Epithelial cell of proximal tubule (primary cell): ENCODE results near the gene TXNDC2. TPM values are rescaled to one million over a fixed set of nuclear protein-coding genes. Genes with fewer than 3 reads are reported as not detected.
"Not testable (repeated sequence)": the region's sequence is repeated elsewhere in the genome, so short reads cannot be mapped to it uniquely, and the experiment has no call there.

Experiments
- DNase-seq: peaks from one replicate; pipeline ENCODE4 v3.0.0-alpha.2; 2011; ENCODE audit warnings: low read depth
- H3K4me3 ChIP-seq: 2 replicates; pipeline ENCODE4 v1.5.1; 2011; ENCODE audit warnings: low read depth, mild to moderate bottlenecking, low read length
- total RNA-seq: library from RNA; depleted of rRNA; stranded (reverse); fragments of >200 nt; gene quantifications from 2 replicates; pipeline ENCODE4 v1.2.3, GENCODE V29; 2015
- TF ChIP-seq, protein P1 (sequence below): conservative IDR thresholded peaks from 2 replicates; pipeline ENCODE4 v1.5.1; 2012; ENCODE audit warnings: low read depth, mild to moderate bottlenecking, low read length

TXNDC2 gene
- total RNA-seq, 1 donor from 2014 or later: not detected

DNA sequence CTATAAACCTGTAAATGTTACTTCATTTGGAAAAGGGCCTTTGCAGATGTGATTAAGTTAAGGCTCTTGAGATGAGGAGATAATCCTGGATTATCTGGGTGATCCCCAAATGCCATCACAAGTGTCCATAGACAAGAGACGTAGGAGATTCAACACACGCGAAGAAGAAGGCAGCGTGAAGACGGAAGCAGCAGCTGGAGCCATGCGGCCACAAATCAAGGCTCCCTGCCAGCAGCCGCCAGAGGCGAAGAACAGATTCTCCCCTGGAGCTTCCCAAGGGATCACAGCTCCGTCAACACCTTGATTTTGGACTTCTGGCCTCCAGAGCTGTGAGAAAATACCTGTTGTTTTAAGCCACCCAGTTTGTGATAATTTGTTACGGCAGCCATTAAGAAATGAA lies 17.1 kb downstream of the TXNDC2 start:
- DNase-seq: no peak
- TF ChIP-seq, protein P1, sequence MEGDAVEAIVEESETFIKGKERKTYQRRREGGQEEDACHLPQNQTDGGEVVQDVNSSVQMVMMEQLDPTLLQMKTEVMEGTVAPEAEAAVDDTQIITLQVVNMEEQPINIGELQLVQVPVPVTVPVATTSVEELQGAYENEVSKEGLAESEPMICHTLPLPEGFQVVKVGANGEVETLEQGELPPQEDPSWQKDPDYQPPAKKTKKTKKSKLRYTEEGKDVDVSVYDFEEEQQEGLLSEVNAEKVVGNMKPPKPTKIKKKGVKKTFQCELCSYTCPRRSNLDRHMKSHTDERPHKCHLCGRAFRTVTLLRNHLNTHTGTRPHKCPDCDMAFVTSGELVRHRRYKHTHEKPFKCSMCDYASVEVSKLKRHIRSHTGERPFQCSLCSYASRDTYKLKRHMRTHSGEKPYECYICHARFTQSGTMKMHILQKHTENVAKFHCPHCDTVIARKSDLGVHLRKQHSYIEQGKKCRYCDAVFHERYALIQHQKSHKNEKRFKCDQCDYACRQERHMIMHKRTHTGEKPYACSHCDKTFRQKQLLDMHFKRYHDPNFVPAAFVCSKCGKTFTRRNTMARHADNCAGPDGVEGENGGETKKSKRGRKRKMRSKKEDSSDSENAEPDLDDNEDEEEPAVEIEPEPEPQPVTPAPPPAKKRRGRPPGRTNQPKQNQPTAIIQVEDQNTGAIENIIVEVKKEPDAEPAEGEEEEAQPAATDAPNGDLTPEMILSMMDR: no peak
- no peak overlapping the region for H3K4me3 ChIP-seq

DNA sequence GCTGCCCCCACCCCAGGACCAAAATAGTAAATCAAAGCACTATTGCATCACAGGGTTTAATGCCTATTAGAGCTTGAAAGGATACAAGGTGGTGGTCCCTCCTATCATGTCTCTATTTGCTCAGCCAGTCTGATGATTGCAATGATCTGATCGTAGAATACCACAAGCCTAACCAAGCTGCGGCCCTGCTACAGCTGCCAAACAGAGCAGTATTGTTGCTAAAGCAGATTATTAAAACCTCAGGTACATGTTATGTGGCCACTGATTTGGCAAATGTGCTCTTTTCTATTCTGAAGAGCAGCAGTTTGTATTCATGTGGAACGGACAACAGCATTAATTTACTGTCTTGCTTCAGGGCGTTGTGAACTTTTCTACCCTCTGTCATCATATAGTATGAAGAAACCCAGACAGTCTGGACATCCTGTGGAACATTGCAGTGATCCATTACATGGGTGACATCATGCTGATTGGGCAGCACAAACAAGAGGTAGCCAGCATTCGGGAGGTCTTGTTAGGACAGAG lies 19.7 kb downstream of the TXNDC2 start:
- DNase-seq: peak; percentile 57
- TF ChIP-seq, protein P1: no peak
- no peak overlapping the region for H3K4me3 ChIP-seq

DNA sequence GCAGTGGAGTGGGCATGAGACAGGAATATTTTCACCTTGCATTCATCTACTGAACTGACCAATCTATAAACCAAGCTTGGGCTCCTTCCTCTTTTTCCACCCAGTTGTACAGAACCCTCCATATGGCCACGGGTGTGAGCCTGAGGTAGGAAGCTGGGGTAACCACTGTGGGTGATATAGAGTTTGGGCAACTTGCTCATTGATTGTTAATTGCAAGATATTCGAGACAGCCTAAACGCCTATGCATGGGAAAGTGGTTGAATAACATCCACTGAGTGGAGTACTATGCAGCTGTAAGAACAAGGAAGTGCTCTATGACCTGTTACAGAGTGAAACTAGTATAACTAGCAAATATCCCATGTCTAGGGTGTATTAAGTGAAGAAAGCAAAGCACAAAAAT lies 20.7 kb downstream of the TXNDC2 start:
- TF ChIP-seq, protein P1: no peak
- no peak overlapping the region for H3K4me3 ChIP-seq
- no peak for DNase-seq

DNA sequence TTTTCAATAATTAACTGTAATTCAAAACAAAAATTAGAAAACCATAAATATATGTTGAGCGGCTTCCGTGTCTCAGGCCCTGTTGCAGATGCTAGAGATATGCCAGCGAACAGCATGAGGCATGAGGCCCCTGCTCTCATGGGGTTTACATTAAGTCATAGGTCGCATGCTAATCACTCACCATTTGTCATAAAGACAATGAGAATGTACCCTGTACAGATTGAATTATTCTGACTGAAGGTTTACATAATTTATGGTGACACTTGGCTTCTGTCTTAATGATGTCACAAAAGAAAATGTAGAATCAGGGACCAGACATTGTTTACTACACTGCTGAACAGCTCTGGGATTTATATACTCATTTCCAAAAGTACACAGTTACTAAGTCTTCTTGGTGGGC lies 22.1 kb downstream of the TXNDC2 start:
- no peak overlapping the region for H3K4me3 ChIP-seq
- DNase-seq: no peak
- TF ChIP-seq, protein P1: no peak

DNA sequence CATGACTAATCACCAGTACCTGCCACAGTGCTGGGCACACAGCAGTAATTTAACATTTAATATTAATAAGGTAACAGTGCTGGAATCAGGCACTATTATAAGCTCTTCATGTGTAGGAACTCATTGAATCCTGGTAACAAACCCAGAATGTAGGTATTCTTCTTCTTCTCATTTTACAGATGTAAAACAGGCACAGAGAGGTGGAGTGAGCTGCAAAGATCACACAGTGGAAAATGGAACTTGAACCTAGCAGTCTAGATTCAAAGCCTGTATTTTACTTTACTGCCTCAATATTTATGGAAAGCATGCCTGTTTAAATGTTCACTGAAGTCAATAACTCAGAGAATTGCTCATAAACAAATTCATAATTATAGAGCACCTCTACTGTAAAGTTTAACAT lies 24.3 kb downstream of the TXNDC2 start:
- TF ChIP-seq, protein P1: no peak
- H3K4me3 ChIP-seq: no peak overlapping the region
- DNase-seq: no peak

DNA sequence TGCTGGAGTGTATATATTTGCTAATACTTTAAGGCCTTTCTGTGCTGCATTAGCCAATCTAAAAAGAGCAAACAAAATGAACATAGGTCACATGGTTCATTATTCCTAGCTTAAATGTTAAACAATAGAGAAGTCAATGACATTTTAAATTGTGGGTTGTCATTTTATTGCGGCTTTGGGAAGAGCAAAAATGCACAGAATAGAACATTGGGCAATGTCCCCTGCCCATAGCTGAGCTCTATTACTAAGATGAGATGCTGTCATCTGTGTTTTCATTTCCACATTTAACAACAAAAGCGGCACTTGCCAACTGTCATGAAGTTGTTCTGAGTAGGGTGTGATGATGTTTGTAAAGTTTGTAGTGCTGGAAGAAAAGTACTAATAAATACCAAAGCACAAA lies 24.9 kb downstream of the TXNDC2 start:
- DNase-seq: no peak
- H3K4me3 ChIP-seq: no peak overlapping the region
- TF ChIP-seq, protein P1: no peak

DNA sequence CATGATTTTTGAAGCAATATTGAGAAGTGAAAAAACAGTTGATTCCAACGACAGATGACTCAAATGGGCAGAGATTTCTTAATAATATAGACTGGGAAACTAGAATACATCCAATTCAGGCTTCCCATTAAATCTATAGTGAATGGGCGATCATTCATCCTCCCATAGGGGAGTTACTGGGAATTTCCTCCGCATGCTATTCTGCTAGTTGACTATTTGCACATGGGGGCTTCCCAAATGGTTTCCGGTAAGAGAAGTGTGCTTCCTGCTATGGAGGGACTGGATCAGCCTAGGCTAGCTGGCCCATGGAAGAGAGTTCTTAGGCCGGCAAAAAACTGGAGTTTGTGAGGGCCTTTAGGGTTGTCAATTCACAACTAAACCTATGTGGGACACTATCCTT lies 25.5 kb downstream of the TXNDC2 start:
- no peak overlapping the region for H3K4me3 ChIP-seq
- DNase-seq: no peak
- TF ChIP-seq, protein P1: no peak

DNA sequence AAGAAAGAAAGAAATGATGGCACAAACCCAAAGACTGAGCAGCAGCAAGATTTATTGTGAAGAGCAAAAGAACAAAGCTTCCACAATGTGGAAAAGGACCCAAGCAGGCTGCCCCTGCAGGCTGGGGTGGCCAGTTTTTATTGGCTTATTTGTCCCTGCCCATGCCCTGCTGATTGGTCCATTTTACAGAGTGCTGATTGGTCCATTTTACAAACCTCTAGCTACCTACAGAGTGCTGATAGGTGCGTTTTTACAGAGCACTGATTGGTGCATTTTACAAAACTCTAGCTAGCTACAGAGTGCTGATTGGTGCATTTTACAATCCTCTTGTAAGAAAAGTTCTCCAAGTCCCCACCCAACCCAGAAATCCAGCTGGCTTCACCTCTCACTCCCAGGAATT lies 26.5 kb downstream of the TXNDC2 start:
- not testable (repeated sequence) for H3K4me3 ChIP-seq, DNase-seq
